Measurements from ENCODE around the gene RPS4Y2.

Gene RPS4Y2

GRCh38 chrY:20770755-20771154 is 14.8 kb downstream of the RPS4Y2 start:
- TF ChIP-seq PAX5 (IDR thresholded peaks at IDR 0.05; ENCODE audit: insufficient read depth, low read length, severe bottlenecking) (no peak), TAF1 (IDR thresholded peaks at IDR 0.05; ENCODE audit: low read depth, low read length) (no peak), POU2F2 (IDR thresholded peaks at IDR 0.05; ENCODE audit: low read depth, low read length) (no peak), POLR2A (IDR thresholded peaks at IDR 0.05; ENCODE audit: low read depth, low read length) (no peak), POLR2AphosphoS5 (IDR thresholded peaks at IDR 0.05; ENCODE audit: low read depth, low read length) (no peak), SPI1 (IDR thresholded peaks at IDR 0.05; ENCODE audit: low read depth, low read length) (no peak)
- DNase-seq (ENCODE audit: insufficient read length, low spot score) = no peak
- no peak for FAIRE-seq

- DNase-seq (ENCODE audit: insufficient read length, low spot score) = no peak
- TF ChIP-seq POU2F2 (IDR thresholded peaks at IDR 0.05; ENCODE audit: low read depth, low read length) (no peak), SPI1 (IDR thresholded peaks at IDR 0.05; ENCODE audit: low read depth, low read length) (no peak), POLR2AphosphoS5 (IDR thresholded peaks at IDR 0.05; ENCODE audit: low read depth, low read length) (no peak), TAF1 (IDR thresholded peaks at IDR 0.05; ENCODE audit: low read depth, low read length) (no peak), POLR2A (IDR thresholded peaks at IDR 0.05; ENCODE audit: low read depth, low read length) (no peak), PAX5 (IDR thresholded peaks at IDR 0.05; ENCODE audit: insufficient read depth, low read length, severe bottlenecking) (no peak)
- FAIRE-seq = no peak
These were observed 20.2 kb downstream of the RPS4Y2 start for GRCh38 chrY:20776104-20776503.

- no peak for DNase-seq (ENCODE audit: insufficient read length, low spot score)
- no peak for FAIRE-seq
These were observed 24.3 kb downstream of the RPS4Y2 start for GRCh38 chrY:20780104-20780654.

GRCh38 chrY:20780776-20781175 is 24.9 kb downstream of the RPS4Y2 start:
- DNase-seq (ENCODE audit: insufficient read length, low spot score) (no peak), FAIRE-seq (no peak)

More at GRCh38 chrY:20780104-20780654, 24.3 kb downstream of the RPS4Y2 start:
- TF ChIP-seq POLR2AphosphoS5 (IDR thresholded peaks at IDR 0.05; ENCODE audit: low read depth, low read length) = no peak
- TF ChIP-seq PAX5 (IDR thresholded peaks at IDR 0.05; ENCODE audit: insufficient read depth, low read length, severe bottlenecking) = no peak
- TF ChIP-seq SPI1 (IDR thresholded peaks at IDR 0.05; ENCODE audit: low read depth, low read length) = no peak
- TF ChIP-seq POLR2A (IDR thresholded peaks at IDR 0.05; ENCODE audit: low read depth, low read length) = no peak
- no peak for TF ChIP-seq TAF1 (IDR thresholded peaks at IDR 0.05; ENCODE audit: low read depth, low read length)
- TF ChIP-seq POU2F2 (IDR thresholded peaks at IDR 0.05; ENCODE audit: low read depth, low read length) = no peak

GRCh38 chrY:20781408-20781807 is 25.5 kb downstream of the RPS4Y2 start:
- FAIRE-seq (no peak), DNase-seq (ENCODE audit: insufficient read length, low spot score) (no peak)
- no peak for TF ChIP-seq TAF1 (IDR thresholded peaks at IDR 0.05; ENCODE audit: low read depth, low read length)
- no peak for TF ChIP-seq POU2F2 (IDR thresholded peaks at IDR 0.05; ENCODE audit: low read depth, low read length)
- no peak for TF ChIP-seq SPI1 (IDR thresholded peaks at IDR 0.05; ENCODE audit: low read depth, low read length)
- TF ChIP-seq POLR2AphosphoS5 (IDR thresholded peaks at IDR 0.05; ENCODE audit: low read depth, low read length) = no peak
- TF ChIP-seq PAX5 (IDR thresholded peaks at IDR 0.05; ENCODE audit: insufficient read depth, low read length, severe bottlenecking) = no peak
- no peak for TF ChIP-seq POLR2A (IDR thresholded peaks at IDR 0.05; ENCODE audit: low read depth, low read length)

More at GRCh38 chrY:20780776-20781175, 24.9 kb downstream of the RPS4Y2 start:
- TF ChIP-seq PAX5 (IDR thresholded peaks at IDR 0.05; ENCODE audit: insufficient read depth, low read length, severe bottlenecking) = no peak
- no peak for TF ChIP-seq POLR2AphosphoS5 (IDR thresholded peaks at IDR 0.05; ENCODE audit: low read depth, low read length)
- no peak for TF ChIP-seq POU2F2 (IDR thresholded peaks at IDR 0.05; ENCODE audit: low read depth, low read length)
- TF ChIP-seq TAF1 (IDR thresholded peaks at IDR 0.05; ENCODE audit: low read depth, low read length) = no peak
- no peak for TF ChIP-seq POLR2A (IDR thresholded peaks at IDR 0.05; ENCODE audit: low read depth, low read length)
- TF ChIP-seq SPI1 (IDR thresholded peaks at IDR 0.05; ENCODE audit: low read depth, low read length) = no peak

GRCh38 chrY:20784965-20785364 is 29.1 kb downstream of the RPS4Y2 start:
- FAIRE-seq (no peak), DNase-seq (ENCODE audit: insufficient read length, low spot score) (no peak)
- TF ChIP-seq SPI1 (IDR thresholded peaks at IDR 0.05; ENCODE audit: low read depth, low read length) = no peak
- no peak for TF ChIP-seq POLR2A (IDR thresholded peaks at IDR 0.05; ENCODE audit: low read depth, low read length)
- no peak for TF ChIP-seq POLR2AphosphoS5 (IDR thresholded peaks at IDR 0.05; ENCODE audit: low read depth, low read length)
- TF ChIP-seq POU2F2 (IDR thresholded peaks at IDR 0.05; ENCODE audit: low read depth, low read length) = no peak
- no peak for TF ChIP-seq TAF1 (IDR thresholded peaks at IDR 0.05; ENCODE audit: low read depth, low read length)
- no peak for TF ChIP-seq PAX5 (IDR thresholded peaks at IDR 0.05; ENCODE audit: insufficient read depth, low read length, severe bottlenecking)

- no peak for DNase-seq (ENCODE audit: insufficient read length, low spot score)
- TF ChIP-seq SPI1 (IDR thresholded peaks at IDR 0.05; ENCODE audit: low read depth, low read length) (peak; percentile 17; the same call in 1 of the 2 replicates), POLR2AphosphoS5 (IDR thresholded peaks at IDR 0.05; ENCODE audit: low read depth, low read length) (no peak), PAX5 (IDR thresholded peaks at IDR 0.05; ENCODE audit: insufficient read depth, low read length, severe bottlenecking) (no peak)
- peak; percentile 45 for FAIRE-seq
These were observed 31.2 kb downstream of the RPS4Y2 start for GRCh38 chrY:20787076-20787475.

GRCh38 chrY:20798351-20799049 is 42.6 kb downstream of the RPS4Y2 start:
- FAIRE-seq (peak; percentile 97), DNase-seq (ENCODE audit: insufficient read length, low spot score) (no peak)
- TF ChIP-seq SPI1 (IDR thresholded peaks at IDR 0.05; ENCODE audit: low read depth, low read length) = peak; percentile 88
- TF ChIP-seq POU2F2 (IDR thresholded peaks at IDR 0.05; ENCODE audit: low read depth, low read length) = no peak
- TF ChIP-seq POLR2A (IDR thresholded peaks at IDR 0.05; ENCODE audit: low read depth, low read length) = no peak
- no peak for TF ChIP-seq TAF1 (IDR thresholded peaks at IDR 0.05; ENCODE audit: low read depth, low read length)
- TF ChIP-seq POLR2AphosphoS5 (IDR thresholded peaks at IDR 0.05; ENCODE audit: low read depth, low read length) = no peak

- DNase-seq (ENCODE audit: insufficient read length, low spot score) = no peak
These were observed 46.8 kb downstream of the RPS4Y2 start for GRCh38 chrY:20802659-20803058.

More at GRCh38 chrY:20802659-20803058, 46.8 kb downstream of the RPS4Y2 start:
- TF ChIP-seq PAX5 (IDR thresholded peaks at IDR 0.05; ENCODE audit: insufficient read depth, low read length, severe bottlenecking) = no peak
- no peak for TF ChIP-seq POLR2AphosphoS5 (IDR thresholded peaks at IDR 0.05; ENCODE audit: low read depth, low read length)
- no peak for TF ChIP-seq POU2F2 (IDR thresholded peaks at IDR 0.05; ENCODE audit: low read depth, low read length)
- TF ChIP-seq TAF1 (IDR thresholded peaks at IDR 0.05; ENCODE audit: low read depth, low read length) = no peak
- TF ChIP-seq POLR2A (IDR thresholded peaks at IDR 0.05; ENCODE audit: low read depth, low read length) = no peak
- no peak for TF ChIP-seq SPI1 (IDR thresholded peaks at IDR 0.05; ENCODE audit: low read depth, low read length)
- no peak for FAIRE-seq
